Astrocyte (in vitro differentiated cells and primary cell): ENCODE results near the gene RPS6KL1.

Experiments used
- CTCF ChIP-seq: IDR thresholded peaks from 2 replicates; pipeline ENCODE4 v1.5.1; 2011; ENCODE audit warnings: low read depth, mild to moderate bottlenecking, inconsistent platforms, low read length, moderate library complexity; ENCODE audit not compliant: insufficient read depth
- EZH2 ChIP-seq: IDR thresholded peaks from 2 replicates; pipeline ENCODE4 v1.6.1; 2012; ENCODE audit warnings: mild to moderate bottlenecking, low read length, inconsistent platforms; ENCODE audit not compliant: insufficient read depth

- no peak for TF ChIP-seq CTCF
- no peak for TF ChIP-seq EZH2
Observed at GRCh38 chr14:74913393-74913910, 9.6 kb downstream of the RPS6KL1 start.
